IMR-90 (cell line): ENCODE results near the gene DPF3. TPM values are rescaled to one million over a fixed set of nuclear protein-coding genes. Genes with fewer than 3 reads are reported as not detected.

Experiments
- ATAC-seq: fragments of 200-7000 bp; cut with Tn5 transposase; 2 replicates; pipeline ENCODE4 v1.9.1; 2020; ENCODE audit warnings: low read depth, mild to moderate bottlenecking, moderate library complexity
- BruUV-seq: library from RNA; stranded (reverse); fragments of 400-500 nt; replicated peaks from 2 replicates; lab custom pipeline; 2021; lab: Mats Ljungman, UMichigan
- CTCF ChIA-PET: fragments of 300-600 bp; formaldehyde crosslinking; extraction: SDS; loops from one replicate; lab custom pipeline; 2021; ENCODE audit warnings: antibody characterized with exemption; lab: Yijun Ruan, JAX
- POLR2A ChIA-PET: fragments of 300-600 bp; sonication (Branson Sonifier 250); formaldehyde crosslinking; loops from one replicate; lab custom pipeline; 2022; ENCODE audit warnings: antibody characterized with exemption; ENCODE audit not compliant: unreplicated experiment; lab: Charles Lee
- DNase-seq: peaks from one replicate; pipeline ENCODE4 v3.0.0; 2013
- H2AFZ ChIP-seq: replicated peaks from 2 replicates; pipeline ENCODE3; 2013; ENCODE audit warnings: low read length, mild to moderate bottlenecking; ENCODE audit not compliant: poor library complexity
- H2AK5ac ChIP-seq: 2 replicates; pipeline ENCODE4 v1.6.1; 2013; ENCODE audit warnings: low read depth, low read length, inconsistent platforms
- H2AK9ac ChIP-seq: replicated peaks from 2 replicates; pipeline ENCODE3; 2013; ENCODE audit warnings: mild to moderate bottlenecking, low read depth, low read length, moderate library complexity; ENCODE audit not compliant: poor library complexity
- H2BK120ac ChIP-seq: 2 replicates; pipeline ENCODE4 v1.6.1; 2013; ENCODE audit warnings: low read depth, low read length, inconsistent platforms
- H2BK15ac ChIP-seq: 3 replicates; pipeline ENCODE4 v1.6.1; 2013; ENCODE audit warnings: low read depth, low read length, inconsistent platforms
- H2BK20ac ChIP-seq: 2 replicates; pipeline ENCODE4 v1.6.1; 2013; ENCODE audit warnings: low read depth, mild to moderate bottlenecking, inconsistent platforms, low read length, moderate library complexity
- H2BK5ac ChIP-seq: 2 replicates; pipeline ENCODE4 v1.6.1; 2013; ENCODE audit warnings: mild to moderate bottlenecking, low read depth, low read length, inconsistent platforms; ENCODE audit not compliant: poor library complexity, severe bottlenecking
- H3K14ac ChIP-seq: replicated peaks from 2 replicates; pipeline ENCODE4 v1.6.1; 2013; ENCODE audit warnings: low read depth, low read length, inconsistent platforms
- H3K18ac ChIP-seq: 2 replicates; pipeline ENCODE4 v1.6.1; 2013; ENCODE audit warnings: low read depth, low read length, control low read depth
- H3K23ac ChIP-seq: 2 replicates; pipeline ENCODE4 v1.6.1; 2013; ENCODE audit warnings: low read depth, low read length, inconsistent platforms
- H3K27ac ChIP-seq: 2 replicates; pipeline ENCODE4 v1.5.1; 2013; ENCODE audit warnings: mild to moderate bottlenecking, control low read depth, low read length; ENCODE audit not compliant: insufficient read depth
- H3K27me3 ChIP-seq: 2 replicates; pipeline ENCODE4 v1.6.1; 2013; ENCODE audit warnings: low read length; ENCODE audit not compliant: control insufficient read depth, insufficient read depth
- H3K36me3 ChIP-seq: 2 replicates; pipeline ENCODE4 v1.6.1; 2013; ENCODE audit warnings: low read length, mixed read lengths; ENCODE audit not compliant: control insufficient read depth, insufficient read depth
- H3K4ac ChIP-seq: 2 replicates; pipeline ENCODE4 v1.6.1; 2013; ENCODE audit warnings: low read depth, low read length, inconsistent platforms
- H3K4me1 ChIP-seq: 2 replicates; pipeline ENCODE4 v1.6.1; 2013; ENCODE audit warnings: low read length, mixed read lengths; ENCODE audit not compliant: control insufficient read depth, insufficient read depth
- H3K4me2 ChIP-seq: 2 replicates; pipeline ENCODE4 v1.6.1; 2013; ENCODE audit warnings: low read depth, mild to moderate bottlenecking, control low read depth, low read length, moderate library complexity
- H3K4me3 ChIP-seq: 2 replicates; pipeline ENCODE4 v1.5.1; 2013; ENCODE audit warnings: low read depth, mild to moderate bottlenecking, control low read depth, low read length, moderate library complexity; ENCODE audit not compliant: insufficient read depth
- H3K56ac ChIP-seq: 2 replicates; pipeline ENCODE4 v1.6.1; 2013; ENCODE audit warnings: low read length, inconsistent platforms; ENCODE audit not compliant: insufficient read depth; ENCODE audit errors: extremely low read depth
- H3K79me1 ChIP-seq, 2 experiments: 2 replicates each; pipeline ENCODE4 v1.6.1; 2013; ENCODE audit warnings: low read length in 2 of 2, inconsistent platforms in 1 of 2, low read depth in 1 of 2
- H3K9ac ChIP-seq: 2 replicates; pipeline ENCODE4 v1.6.1; 2013; ENCODE audit warnings: low read depth, low read length, control low read depth
- H3K9me1 ChIP-seq: 2 replicates; pipeline ENCODE4 v1.6.1; 2013; ENCODE audit warnings: low read length, inconsistent platforms; ENCODE audit not compliant: insufficient read depth
- H3K9me3 ChIP-seq: 2 replicates; pipeline ENCODE4 v1.6.1; 2013; ENCODE audit warnings: low read length; ENCODE audit not compliant: control insufficient read depth, insufficient read depth
- H4K20me1 ChIP-seq: 2 replicates; pipeline ENCODE4 v1.6.1; 2013; ENCODE audit warnings: low read length, inconsistent platforms; ENCODE audit not compliant: insufficient read depth
- H4K5ac ChIP-seq: 2 replicates; pipeline ENCODE4 v1.6.1; 2013; ENCODE audit warnings: mild to moderate bottlenecking, low read depth, low read length, control low read depth
- H4K8ac ChIP-seq, 2 experiments: 2 replicates each; pipeline ENCODE4 v1.6.1; 2013; ENCODE audit warnings: low read depth in 2 of 2, low read length in 2 of 2, control low read depth in 1 of 2, inconsistent platforms in 1 of 2
- H4K91ac ChIP-seq: 2 replicates; pipeline ENCODE4 v1.6.1; 2013; ENCODE audit warnings: low read depth, low read length, inconsistent platforms; ENCODE audit not compliant: insufficient read depth
- BHLHE40 ChIP-seq: fragments of 150-350 bp; IDR thresholded peaks from 2 replicates; pipeline ENCODE4 v1.6.1; 2016; ENCODE audit warnings: mild to moderate bottlenecking, low read depth, low read length
- CEBPB ChIP-seq: IDR thresholded peaks from 2 replicates; pipeline ENCODE4 v1.6.1; 2012; ENCODE audit warnings: low read depth, low read length, improper control_type of control experiment
- CHD1 ChIP-seq: IDR thresholded peaks from 2 replicates; pipeline ENCODE4 v1.6.1; 2012; ENCODE audit warnings: low read depth, low read length, improper control_type of control experiment
- CTCF ChIP-seq: conservative IDR thresholded peaks from 2 replicates; pipeline ENCODE4 v1.5.1; 2012; ENCODE audit warnings: mild to moderate bottlenecking, low read depth, low read length, improper control_type of control experiment
- ELK1 ChIP-seq: fragments of 150-350 bp; IDR thresholded peaks from 2 replicates; pipeline ENCODE4 v1.6.1; 2016; ENCODE audit warnings: low read depth, mild to moderate bottlenecking, low read length, moderate library complexity, borderline replicate concordance
- FOS ChIP-seq: fragments of 150-350 bp; IDR thresholded peaks from 2 replicates; pipeline ENCODE4 v1.6.1; 2016; ENCODE audit warnings: low read depth, low read length
- MAFK ChIP-seq: IDR thresholded peaks from 2 replicates; pipeline ENCODE4 v1.6.1; 2012; ENCODE audit warnings: low read depth, low read length, improper control_type of control experiment
- MAZ ChIP-seq: IDR thresholded peaks from 2 replicates; pipeline ENCODE4 v1.6.1; 2012; ENCODE audit warnings: low read depth, mild to moderate bottlenecking, low read length, improper control_type of control experiment, moderate library complexity, borderline replicate concordance
- MXI1 ChIP-seq: IDR thresholded peaks from 2 replicates; pipeline ENCODE4 v1.6.1; 2012; ENCODE audit warnings: low read depth, mild to moderate bottlenecking, low read length, moderate library complexity, borderline replicate concordance
- NFE2L2 ChIP-seq: fragments of 150-350 bp; IDR thresholded peaks from 2 replicates; pipeline ENCODE4 v1.6.1; 2016; ENCODE audit warnings: low read depth, mild to moderate bottlenecking, low read length
- POLR2A ChIP-seq: IDR thresholded peaks from 2 replicates; pipeline ENCODE4 v1.6.1; 2012; ENCODE audit warnings: mild to moderate bottlenecking, low read depth, low read length
- RAD21 ChIP-seq: IDR thresholded peaks from 2 replicates; pipeline ENCODE4 v1.6.1; 2012; ENCODE audit warnings: low read length, improper control_type of control experiment
- RCOR1 ChIP-seq: IDR thresholded peaks from 2 replicates; pipeline ENCODE4 v1.6.1; 2012; ENCODE audit warnings: mild to moderate bottlenecking, low read length, improper control_type of control experiment; ENCODE audit not compliant: insufficient replicate concordance
- RFX5 ChIP-seq: IDR thresholded peaks from 2 replicates; pipeline ENCODE4 v1.8.0; 2012; ENCODE audit warnings: low read depth, mild to moderate bottlenecking, low read length, moderate library complexity
- SMC3 ChIP-seq: fragments of 150-350 bp; IDR thresholded peaks from 2 replicates; pipeline ENCODE4 v1.6.1; 2016; ENCODE audit warnings: low read depth, mild to moderate bottlenecking, antibody characterized with exemption, low read length, moderate library complexity
- USF2 ChIP-seq: fragments of 150-350 bp; IDR thresholded peaks from 2 replicates; pipeline ENCODE4 v1.6.1; 2017; ENCODE audit warnings: mild to moderate bottlenecking, antibody characterized with exemption, low read length, low read depth
- WGBS, 2 experiments: methylation state at CpG; one replicate each; pipeline versions ENCODE4 v1.1.5 to v1.1.7; 2013; ENCODE audit warnings: missing lambda C conversion rate in 2 of 2; ENCODE audit not compliant: insufficient read length in 1 of 2; ENCODE audit errors: extremely low coverage in 2 of 2; 5-methylcytosine and 5-hydroxymethylcytosine counted together
- dilution Hi-C: fragments of 300-500 bp; cut with HindIII; formaldehyde crosslinking; loops from one replicate; pipeline ENCODE4 v1.14.3; 2018; ENCODE audit warnings: low sequenced_read_pairs; ENCODE audit not compliant: unreplicated experiment
- in situ Hi-C: fragments of 300-500 bp; cut with MboI; formaldehyde crosslinking; loops from 3 replicates; pipeline ENCODE4 v1.14.3; 2019; ENCODE audit warnings: low sequenced_read_pairs, inconsistent platforms, mixed read lengths
- intact Hi-C: fragments of 100-400 bp; cut with micrococcal nuclease; formaldehyde crosslinking; loops from 2 replicates; pipeline ENCODE4 v1.10.0; 2022
- polyA plus RNA-seq, 3 experiments: library from polyadenylated mRNA; depleted of rRNA; stranded (reverse); fragments of >200 nt; gene quantifications; 2 replicates each; pipeline ENCODE4 v1.2.3, GENCODE V29; 2012; ENCODE audit warnings: low replicate concordance in 1 of 3
- total RNA-seq: library from RNA; depleted of rRNA; stranded (reverse); fragments of >200 nt; gene quantifications from 2 replicates; pipeline ENCODE4 v1.2.3, GENCODE V29; 2012

The DPF3 gene
- total and polyA plus RNA-seq, 2 of the 4 experiments (the other 2 are of a cell fraction) = 30.5 to 32.8 TPM

GRCh38 chr14:72909163-72909562 lies 15.3 kb upstream of the DPF3 start:
- dilution Hi-C loops = no loop called here
- peaks cover 18% of the 10 kb centered on the region for H3K4me1 ChIP-seq
- H4K5ac ChIP-seq = no peak overlapping the region
- BruUV-seq = no TSS peak
- H2AK5ac ChIP-seq = no peak overlapping the region
- peaks cover 11% of the 10 kb centered on the region; the same call in 1 of the 2 replicates for H3K9me1 ChIP-seq
- no peaks in the 10 kb centered on the region for H3K79me1 ChIP-seq
- in situ Hi-C loops = loop anchor here (5.0 kb wide), 1 partner anchor 392 kb away; no protein-coding TSS in a partner anchor
- H2BK15ac ChIP-seq = no peak overlapping the region
- no peaks in the 10 kb centered on the region for H3K36me3 ChIP-seq
- DNase-seq = no peak
- H4K8ac ChIP-seq = no peak overlapping the region
- CTCF ChIA-PET = interaction anchor here (0.8 to 2.0 kb wide), 3 partner anchors 40 to 395 kb away, joined by 3 to 5 read pairs (median 5); no protein-coding TSS in a partner anchor
- no peak for ATAC-seq
- WGBS, 2 experiments = 85% methylated on average over 5 of the region's 5 CpGs; no CpG with 5 or more reads in 1 of the 2 experiments
- no peak overlapping the region for H2BK5ac ChIP-seq
- no peak overlapping the region for H3K4me2 ChIP-seq
- no peak overlapping the region for H3K27ac ChIP-seq
- H2AFZ ChIP-seq = no peak overlapping the region
- peak overlapping the region; percentile 36; the same call in 1 of the 2 replicates for H2BK20ac ChIP-seq
- no peak overlapping the region for H3K9ac ChIP-seq
- H3K9me3 ChIP-seq = no peaks in the 10 kb centered on the region
- POLR2A ChIA-PET = no interaction called here
- H3K56ac ChIP-seq = no peak overlapping the region
- no peak overlapping the region for H3K14ac ChIP-seq
- no peak overlapping the region for H2AK9ac ChIP-seq
- no peak overlapping the region for H2BK120ac ChIP-seq
- H3K23ac ChIP-seq = no peak overlapping the region
- no peaks in the 10 kb centered on the region for H3K27me3 ChIP-seq
- no peak overlapping the region; the same call in 1 of the 2 replicates for H3K18ac ChIP-seq
- TF ChIP-seq MAZ (no peak), MXI1 (no peak), BHLHE40 (no peak), RCOR1 (no peak), SMC3 (no peak), CTCF (no peak), CHD1 (no peak), FOS (no peak), CEBPB (no peak), POLR2A (no peak), NFE2L2 (no peak), RAD21 (no peak), USF2 (no peak), ELK1 (no peak), RFX5 (no peak), MAFK (no peak)
- intact Hi-C loops = loop anchor here (5.0 kb wide), 1 partner anchor 242 kb away; no protein-coding TSS in a partner anchor
- no peak overlapping the region for H3K4ac ChIP-seq
- no peaks in the 10 kb centered on the region for H4K20me1 ChIP-seq
- no peak overlapping the region for H3K4me3 ChIP-seq
- no peak overlapping the region for H4K91ac ChIP-seq
